ENCODE measurements around the gene ESRP2.

The ESRP2 gene

DNA sequence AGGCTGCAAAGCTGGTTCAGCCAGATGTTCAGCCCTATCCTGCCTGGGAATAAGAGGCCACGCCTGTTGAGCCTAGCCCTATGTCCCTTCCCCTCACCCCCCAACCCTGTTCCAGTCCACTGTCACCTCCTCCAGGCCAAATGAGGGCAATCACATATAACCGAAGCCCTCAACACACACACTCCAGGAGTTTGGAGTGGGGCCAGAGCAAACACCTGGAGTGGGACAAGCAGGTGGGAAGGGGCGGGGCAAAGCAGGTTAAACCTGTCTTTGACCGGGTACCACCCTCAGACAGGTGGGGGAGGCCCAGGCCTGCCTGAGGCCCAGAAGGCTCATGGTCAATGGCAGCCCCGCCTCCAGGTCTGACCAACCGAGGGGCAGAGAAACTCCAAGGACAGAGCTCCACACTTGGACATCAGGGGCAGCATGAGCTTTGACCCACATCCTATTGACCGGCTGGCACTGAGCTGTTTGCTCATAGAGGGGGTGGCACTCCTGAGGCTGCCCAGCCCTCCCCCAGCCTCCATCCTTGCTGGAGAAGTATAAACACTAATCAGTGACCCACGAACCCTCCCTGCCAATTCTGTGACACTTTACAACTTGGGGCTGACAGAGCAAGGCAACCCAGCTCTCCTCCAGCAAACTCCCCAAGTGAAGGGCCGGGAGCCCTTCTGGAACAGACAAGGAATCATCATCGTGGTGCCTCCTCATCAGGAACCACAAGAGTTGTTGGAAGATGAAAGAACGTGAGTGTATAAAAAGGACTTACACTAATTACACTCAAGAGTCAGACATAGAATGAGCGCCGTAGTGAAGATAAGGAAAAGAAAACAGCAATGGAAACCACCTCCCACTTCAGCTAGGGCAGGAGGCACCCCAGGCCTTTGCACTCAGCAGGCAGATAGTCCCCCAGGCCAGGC, 1.5 kb downstream of the ESRP2 start (continued):
- TF ChIP-seq, protein P1, sequence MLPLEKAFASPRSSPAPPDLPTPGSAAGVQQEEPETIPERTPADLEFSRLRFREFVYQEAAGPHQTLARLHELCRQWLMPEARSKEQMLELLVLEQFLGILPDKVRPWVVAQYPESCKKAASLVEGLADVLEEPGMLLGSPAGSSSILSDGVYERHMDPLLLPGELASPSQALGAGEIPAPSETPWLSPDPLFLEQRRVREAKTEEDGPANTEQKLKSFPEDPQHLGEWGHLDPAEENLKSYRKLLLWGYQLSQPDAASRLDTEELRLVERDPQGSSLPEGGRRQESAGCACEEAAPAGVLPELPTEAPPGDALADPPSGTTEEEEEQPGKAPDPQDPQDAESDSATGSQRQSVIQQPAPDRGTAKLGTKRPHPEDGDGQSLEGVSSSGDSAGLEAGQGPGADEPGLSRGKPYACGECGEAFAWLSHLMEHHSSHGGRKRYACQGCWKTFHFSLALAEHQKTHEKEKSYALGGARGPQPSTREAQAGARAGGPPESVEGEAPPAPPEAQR (tag by site-specific recombination; IDR thresholded peaks at IDR 0.05), result no peak

DNA sequence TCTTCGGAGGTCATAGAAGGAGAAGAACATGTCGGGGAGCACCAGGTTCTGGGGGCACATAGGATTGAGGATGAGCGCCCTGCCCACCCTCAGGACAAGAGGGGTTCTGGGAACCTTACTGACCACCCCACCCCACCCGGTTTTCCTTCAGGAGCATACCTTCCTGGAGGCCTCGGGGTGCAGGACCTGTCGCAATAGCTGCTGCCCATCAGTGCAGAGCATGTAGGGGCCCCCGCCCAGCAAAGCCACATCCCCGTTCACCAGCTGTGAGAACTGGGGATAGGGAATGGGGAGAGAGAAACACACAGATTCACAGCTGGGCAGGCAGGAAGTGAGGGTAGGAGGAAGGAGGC, 2.1 kb downstream of the ESRP2 start:
- no peaks in the 10 kb centered on the region for H3K9me3 ChIP-seq (ENCODE audit: control insufficient read depth, insufficient read depth, low read depth, low read length)
- ChIA-PET CTCF (interaction anchor here (0.8 kb wide), 1 partner anchor 160 kb away, joined by 3 read pairs; no protein-coding TSS in a partner anchor), POLR2A (interaction anchor here (2.2 kb wide), 1 partner anchor 148 kb away, joined by 7 read pairs; the partner anchor contains the start of gene NFATC3)
- peaks cover 7% of the 10 kb centered on the region; the same call in 1 of the 2 replicates for H3K4me1 ChIP-seq (ENCODE audit: control insufficient read depth, insufficient read depth, low read length)
- TF ChIP-seq, protein P2, sequence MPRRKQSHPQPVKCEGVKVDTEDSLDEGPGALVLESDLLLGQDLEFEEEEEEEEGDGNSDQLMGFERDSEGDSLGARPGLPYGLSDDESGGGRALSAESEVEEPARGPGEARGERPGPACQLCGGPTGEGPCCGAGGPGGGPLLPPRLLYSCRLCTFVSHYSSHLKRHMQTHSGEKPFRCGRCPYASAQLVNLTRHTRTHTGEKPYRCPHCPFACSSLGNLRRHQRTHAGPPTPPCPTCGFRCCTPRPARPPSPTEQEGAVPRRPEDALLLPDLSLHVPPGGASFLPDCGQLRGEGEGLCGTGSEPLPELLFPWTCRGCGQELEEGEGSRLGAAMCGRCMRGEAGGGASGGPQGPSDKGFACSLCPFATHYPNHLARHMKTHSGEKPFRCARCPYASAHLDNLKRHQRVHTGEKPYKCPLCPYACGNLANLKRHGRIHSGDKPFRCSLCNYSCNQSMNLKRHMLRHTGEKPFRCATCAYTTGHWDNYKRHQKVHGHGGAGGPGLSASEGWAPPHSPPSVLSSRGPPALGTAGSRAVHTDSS (tag by site-specific recombination; IDR thresholded peaks at IDR 0.05), result no peak
- TF ChIP-seq ZNF558 (tag by site-specific recombination; IDR thresholded peaks at IDR 0.05), result no peak
- TF ChIP-seq ZEB2 (tag by site-specific recombination; IDR thresholded peaks at IDR 0.05), result no peak
- no peak for TF ChIP-seq ZNF23 (tag by site-specific recombination; IDR thresholded peaks at IDR 0.05; ENCODE audit: borderline replicate concordance)
- no peak for TF ChIP-seq ZNF48 (tag by site-specific recombination; IDR thresholded peaks at IDR 0.05)
- no peak for TF ChIP-seq ZBTB48 (tag by site-specific recombination; IDR thresholded peaks at IDR 0.05)
- TF ChIP-seq, protein P3, sequence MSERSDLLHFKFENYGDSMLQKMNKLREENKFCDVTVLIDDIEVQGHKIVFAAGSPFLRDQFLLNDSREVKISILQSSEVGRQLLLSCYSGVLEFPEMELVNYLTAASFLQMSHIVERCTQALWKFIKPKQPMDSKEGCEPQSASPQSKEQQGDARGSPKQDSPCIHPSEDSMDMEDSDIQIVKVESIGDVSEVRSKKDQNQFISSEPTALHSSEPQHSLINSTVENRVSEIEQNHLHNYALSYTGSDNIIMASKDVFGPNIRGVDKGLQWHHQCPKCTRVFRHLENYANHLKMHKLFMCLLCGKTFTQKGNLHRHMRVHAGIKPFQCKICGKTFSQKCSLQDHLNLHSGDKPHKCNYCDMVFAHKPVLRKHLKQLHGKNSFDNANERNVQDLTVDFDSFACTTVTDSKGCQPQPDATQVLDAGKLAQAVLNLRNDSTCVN (tag by site-specific recombination; optimal IDR thresholded peaks at IDR 0.05), result no peak
- TF ChIP-seq, protein P4, sequence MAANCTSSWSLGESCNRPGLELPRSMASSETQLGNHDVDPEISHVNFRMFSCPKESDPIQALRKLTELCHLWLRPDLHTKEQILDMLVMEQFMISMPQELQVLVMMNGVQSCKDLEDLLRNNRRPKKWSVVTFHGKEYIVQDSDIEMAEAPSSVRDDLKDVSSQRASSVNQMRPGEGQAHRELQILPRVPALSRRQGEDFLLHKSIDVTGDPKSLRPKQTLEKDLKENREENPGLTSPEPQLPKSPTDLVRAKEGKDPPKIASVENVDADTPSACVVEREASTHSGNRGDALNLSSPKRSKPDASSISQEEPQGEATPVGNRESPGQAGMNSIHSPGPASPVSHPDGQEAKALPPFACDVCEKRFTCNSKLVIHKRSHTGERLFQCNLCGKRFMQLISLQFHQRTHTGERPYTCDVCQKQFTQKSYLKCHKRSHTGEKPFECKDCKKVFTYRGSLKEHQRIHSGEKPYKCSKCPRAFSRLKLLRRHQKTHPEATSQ (tag by site-specific recombination; IDR thresholded peaks at IDR 0.05), result no peak
- TF ChIP-seq, protein P1 (tag by site-specific recombination; IDR thresholded peaks at IDR 0.05), result no peak
- TF ChIP-seq, protein P5, sequence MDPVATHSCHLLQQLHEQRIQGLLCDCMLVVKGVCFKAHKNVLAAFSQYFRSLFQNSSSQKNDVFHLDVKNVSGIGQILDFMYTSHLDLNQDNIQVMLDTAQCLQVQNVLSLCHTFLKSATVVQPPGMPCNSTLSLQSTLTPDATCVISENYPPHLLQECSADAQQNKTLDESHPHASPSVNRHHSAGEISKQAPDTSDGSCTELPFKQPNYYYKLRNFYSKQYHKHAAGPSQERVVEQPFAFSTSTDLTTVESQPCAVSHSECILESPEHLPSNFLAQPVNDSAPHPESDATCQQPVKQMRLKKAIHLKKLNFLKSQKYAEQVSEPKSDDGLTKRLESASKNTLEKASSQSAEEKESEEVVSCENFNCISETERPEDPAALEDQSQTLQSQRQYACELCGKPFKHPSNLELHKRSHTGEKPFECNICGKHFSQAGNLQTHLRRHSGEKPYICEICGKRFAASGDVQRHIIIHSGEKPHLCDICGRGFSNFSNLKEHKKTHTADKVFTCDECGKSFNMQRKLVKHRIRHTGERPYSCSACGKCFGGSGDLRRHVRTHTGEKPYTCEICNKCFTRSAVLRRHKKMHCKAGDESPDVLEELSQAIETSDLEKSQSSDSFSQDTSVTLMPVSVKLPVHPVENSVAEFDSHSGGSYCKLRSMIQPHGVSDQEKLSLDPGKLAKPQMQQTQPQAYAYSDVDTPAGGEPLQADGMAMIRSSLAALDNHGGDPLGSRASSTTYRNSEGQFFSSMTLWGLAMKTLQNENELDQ (tag by site-specific recombination; IDR thresholded peaks at IDR 0.05; ENCODE audit: low read depth), result no peak
- no peak for TF ChIP-seq ZNF530 (tag by site-specific recombination; IDR thresholded peaks at IDR 0.05; ENCODE audit: low read depth)
- no peak for TF ChIP-seq ZNF10 (tag by site-specific recombination; IDR thresholded peaks at IDR 0.05)
- no peak for TF ChIP-seq ZNF266 (tag by site-specific recombination; IDR thresholded peaks at IDR 0.05; ENCODE audit: low read depth)
- TF ChIP-seq, protein P6, sequence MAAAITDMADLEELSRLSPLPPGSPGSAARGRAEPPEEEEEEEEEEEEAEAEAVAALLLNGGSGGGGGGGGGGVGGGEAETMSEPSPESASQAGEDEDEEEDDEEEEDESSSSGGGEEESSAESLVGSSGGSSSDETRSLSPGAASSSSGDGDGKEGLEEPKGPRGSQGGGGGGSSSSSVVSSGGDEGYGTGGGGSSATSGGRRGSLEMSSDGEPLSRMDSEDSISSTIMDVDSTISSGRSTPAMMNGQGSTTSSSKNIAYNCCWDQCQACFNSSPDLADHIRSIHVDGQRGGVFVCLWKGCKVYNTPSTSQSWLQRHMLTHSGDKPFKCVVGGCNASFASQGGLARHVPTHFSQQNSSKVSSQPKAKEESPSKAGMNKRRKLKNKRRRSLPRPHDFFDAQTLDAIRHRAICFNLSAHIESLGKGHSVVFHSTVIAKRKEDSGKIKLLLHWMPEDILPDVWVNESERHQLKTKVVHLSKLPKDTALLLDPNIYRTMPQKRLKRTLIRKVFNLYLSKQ (tag by site-specific recombination; IDR thresholded peaks at IDR 0.05; ENCODE audit: borderline replicate concordance), result no peak
- TF ChIP-seq ZNF624 (tag by site-specific recombination; IDR thresholded peaks at IDR 0.05), result no peak
- no peak for TF ChIP-seq ZNF549 (tag by site-specific recombination; IDR thresholded peaks at IDR 0.05)
- TF ChIP-seq ZNF223 (tag by site-specific recombination; IDR thresholded peaks at IDR 0.05), result no peak
- no peak overlapping the region for H3K4me3 ChIP-seq (ENCODE audit: low read depth, low read length)
- no peak overlapping the region for H3K27ac ChIP-seq (ENCODE audit: extremely low read depth, low read depth, low read length)
- H3K36me3 ChIP-seq (ENCODE audit: control insufficient read depth in 2 of 2, insufficient read depth in 1 of 2, low read length in 2 of 2), result peaks cover 0 to 42% of the 10 kb centered on the region in 2 experiments; a peak in 1 of 3 replicates

Measured in HEK293 (cell line).